ENCODE results near the gene WSB1.
"Not testable (repeated sequence)": the region's sequence is repeated elsewhere in the genome, so short reads cannot be mapped to it uniquely, and the experiment has no call there.

WSB1 gene

DNA sequence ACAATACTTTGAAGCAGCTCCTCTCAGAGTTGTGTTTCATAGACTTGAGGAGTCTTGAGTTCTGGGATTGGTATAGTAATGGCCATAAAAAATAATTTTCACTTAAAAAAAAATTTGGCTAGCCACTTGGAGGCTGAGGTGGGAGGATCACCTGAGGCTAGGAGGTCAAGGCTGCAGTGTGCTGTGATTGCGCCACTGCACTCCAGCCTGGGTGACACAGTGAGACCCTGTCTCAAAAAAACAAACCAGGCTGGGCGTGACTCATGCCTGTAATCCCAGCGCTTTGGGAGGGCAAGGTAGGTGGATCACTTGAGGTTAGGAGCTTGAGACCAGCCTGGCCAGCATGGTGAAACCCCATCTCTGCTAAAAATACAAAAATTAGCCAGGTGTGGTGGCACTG, 14.8 kb upstream of the WSB1 start:
- DNase-seq (ENCODE audit: extremely low read depth in 1 of 2, low read depth in 1 of 2) = not testable (repeated sequence)

DNA sequence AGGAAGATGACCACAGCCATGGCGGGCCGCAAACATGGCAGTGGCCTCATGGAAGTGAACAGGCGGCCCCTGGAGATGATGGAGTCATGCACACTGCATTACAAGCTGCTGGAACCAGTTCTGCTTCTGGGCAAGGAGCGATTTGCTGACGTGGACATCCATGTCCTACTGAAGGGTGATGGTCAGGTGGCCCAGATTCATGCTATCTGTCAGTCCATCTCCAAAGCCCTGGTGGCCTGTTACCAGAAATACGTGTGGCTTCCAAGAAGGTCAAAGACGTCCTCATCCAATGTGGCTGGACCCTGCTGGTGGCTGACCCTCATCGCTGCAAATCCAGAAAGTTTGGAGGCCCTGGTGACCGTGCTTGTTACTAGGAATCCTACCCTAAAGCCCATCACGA, 13.4 kb upstream of the WSB1 start:
- no peak for DNase-seq (ENCODE audit: extremely low read depth in 1 of 2, low read depth in 1 of 2)

DNA sequence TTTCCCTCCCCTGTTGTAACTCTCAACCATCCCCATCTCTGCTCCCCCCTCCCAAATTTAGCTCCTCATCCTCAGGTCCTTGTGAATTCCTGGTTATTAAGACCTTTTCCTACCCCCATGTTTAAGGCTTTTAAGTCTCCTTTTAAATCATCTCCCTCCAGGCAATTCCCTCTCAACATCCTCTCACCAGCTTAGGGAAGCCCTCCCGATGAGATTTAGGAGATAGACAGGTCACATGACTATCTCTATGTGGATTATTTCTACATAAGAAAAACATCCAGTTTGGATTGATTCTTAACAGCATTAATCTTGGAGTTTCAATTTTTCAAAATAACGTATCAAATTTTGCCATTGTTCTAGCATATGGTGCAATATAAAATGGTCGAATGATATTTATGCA, 12.5 kb upstream of the WSB1 start:
- DNase-seq (ENCODE audit: extremely low read depth in 1 of 2, low read depth in 1 of 2) = no peak

DNA sequence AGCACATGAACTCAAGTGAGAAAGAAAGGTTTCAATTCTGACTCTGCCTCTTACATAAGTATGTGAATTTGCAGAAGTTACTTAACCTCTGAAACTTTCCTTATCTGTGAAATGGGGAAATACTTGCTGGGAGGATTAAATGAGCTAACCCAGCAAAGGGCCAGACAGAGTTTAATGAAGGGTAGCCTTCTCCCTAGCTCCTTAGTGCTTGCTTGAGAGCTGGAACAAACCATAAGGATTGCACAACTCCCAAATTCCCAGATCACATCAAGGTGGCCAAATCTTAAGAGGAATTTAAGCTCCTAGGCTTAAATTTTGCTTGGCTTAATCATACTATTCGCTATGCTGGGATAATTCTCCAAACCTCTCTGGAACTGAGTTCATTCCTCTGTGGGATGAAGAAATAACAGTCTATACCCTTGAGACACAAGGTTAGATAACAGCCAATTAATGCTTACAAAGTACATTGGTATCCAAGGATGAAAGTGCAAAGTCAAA, 11.8 kb upstream of the WSB1 start:
- no peak for DNase-seq (ENCODE audit: extremely low read depth in 1 of 2, low read depth in 1 of 2)

DNA sequence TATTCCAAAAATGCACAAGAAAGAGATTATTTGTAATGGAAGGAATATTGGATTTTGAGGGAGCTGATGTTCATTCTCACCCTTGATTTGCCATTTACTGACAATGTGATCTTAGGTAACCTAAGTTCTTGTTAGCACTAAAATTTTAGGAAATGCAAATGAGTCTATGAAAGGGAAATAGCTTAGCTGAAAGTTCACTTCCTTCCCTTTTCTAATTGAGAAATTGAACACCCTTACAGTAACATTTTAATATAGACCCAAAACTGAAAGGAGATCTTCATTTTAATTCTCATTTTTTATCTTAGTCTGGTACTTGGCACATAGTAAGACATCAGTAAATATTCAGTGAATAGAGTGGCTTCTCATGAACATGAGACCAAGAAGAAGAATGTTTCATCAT, 10.9 kb upstream of the WSB1 start:
- DNase-seq (ENCODE audit: extremely low read depth in 1 of 2, low read depth in 1 of 2) = no peak

DNA sequence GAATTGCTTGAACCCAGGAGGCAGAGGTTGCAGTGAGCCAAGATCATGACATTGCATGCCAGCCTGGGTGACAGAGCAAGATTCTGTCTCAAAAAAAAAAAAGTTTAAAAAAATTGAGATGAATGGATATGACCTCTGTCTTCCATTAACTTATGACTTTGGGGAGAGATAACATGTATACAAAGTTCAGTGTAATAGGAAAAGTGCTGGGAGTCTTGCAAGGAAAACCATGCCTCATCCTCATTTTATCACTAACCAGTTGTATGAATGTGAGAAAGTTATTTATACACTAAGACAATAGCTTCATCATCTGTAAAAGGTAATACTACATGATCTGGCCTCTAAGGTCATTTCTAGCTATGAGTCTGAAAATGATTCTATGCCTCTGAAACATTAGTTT, 10.2 kb upstream of the WSB1 start:
- no peak for DNase-seq (ENCODE audit: extremely low read depth in 1 of 2, low read depth in 1 of 2)

DNA sequence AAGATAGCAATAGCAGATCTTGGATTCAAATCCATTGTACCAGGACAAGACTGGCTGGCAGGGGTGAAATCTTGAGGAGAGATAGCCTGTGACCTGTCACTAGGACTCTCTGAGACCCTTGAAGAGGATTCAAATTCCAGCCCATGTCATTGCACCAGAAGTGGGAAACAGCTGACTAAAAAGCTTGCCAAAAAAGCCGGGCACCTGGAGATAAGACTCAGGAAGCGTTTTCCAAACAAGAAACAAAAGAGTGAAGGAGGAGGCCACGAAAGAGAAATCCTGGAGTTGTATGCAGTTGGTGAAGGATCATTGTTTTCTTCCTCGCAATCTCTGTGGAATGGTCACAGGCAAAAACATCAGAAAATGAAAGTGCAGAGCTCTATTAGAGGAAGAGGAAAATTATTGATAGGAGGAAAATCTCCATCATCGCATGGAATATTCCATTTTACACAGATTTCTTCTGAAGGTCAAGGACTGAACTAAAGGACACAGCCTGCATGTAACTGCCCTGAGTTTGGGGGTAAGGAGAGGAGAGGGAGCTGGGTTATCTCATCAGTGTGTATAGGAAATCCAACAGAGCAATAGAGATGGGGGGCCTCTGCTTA, 9.0 kb upstream of the WSB1 start:
- DNase-seq (ENCODE audit: extremely low read depth in 1 of 2, low read depth in 1 of 2) = no peak

DNA sequence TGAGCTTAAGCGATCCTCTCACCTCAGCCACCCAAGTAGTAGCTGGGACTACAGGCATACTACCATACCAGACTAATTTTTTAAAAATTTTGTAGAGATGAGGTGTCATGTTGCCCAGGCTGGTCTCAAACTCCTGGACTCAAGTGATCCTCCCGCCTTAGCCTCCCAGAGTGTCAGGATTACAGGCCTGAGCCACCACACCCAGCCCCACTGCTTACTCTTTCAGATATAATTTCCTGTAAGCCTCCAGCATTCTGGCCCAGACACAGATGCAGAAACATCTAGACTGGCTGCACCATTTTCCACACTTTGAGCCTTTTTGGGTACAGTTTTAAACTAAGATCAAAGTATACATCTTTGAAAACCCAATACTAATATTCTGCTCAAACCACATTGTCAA, 8.4 kb upstream of the WSB1 start:
- no peak for DNase-seq (ENCODE audit: extremely low read depth in 1 of 2, low read depth in 1 of 2)

DNA sequence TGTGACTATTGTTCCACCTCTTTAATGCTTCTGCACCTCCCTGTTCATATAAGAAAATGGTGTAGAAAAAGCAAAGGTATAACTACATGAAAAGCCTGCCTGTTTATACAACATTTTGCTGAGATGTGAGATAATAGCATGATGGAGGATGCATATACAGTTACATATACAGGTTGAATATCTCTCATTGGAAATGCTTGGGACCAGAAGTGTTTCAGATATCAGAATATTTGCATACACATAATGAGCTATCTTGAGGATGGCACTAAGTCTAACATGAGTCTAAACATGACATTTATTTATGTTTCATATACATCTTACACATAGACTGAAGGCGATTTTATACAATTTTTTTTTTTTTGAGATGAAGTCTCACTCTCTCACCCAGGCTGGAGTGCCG, 5.7 kb upstream of the WSB1 start:
- DNase-seq (ENCODE audit: extremely low read depth in 1 of 2, low read depth in 1 of 2) = no peak

DNA sequence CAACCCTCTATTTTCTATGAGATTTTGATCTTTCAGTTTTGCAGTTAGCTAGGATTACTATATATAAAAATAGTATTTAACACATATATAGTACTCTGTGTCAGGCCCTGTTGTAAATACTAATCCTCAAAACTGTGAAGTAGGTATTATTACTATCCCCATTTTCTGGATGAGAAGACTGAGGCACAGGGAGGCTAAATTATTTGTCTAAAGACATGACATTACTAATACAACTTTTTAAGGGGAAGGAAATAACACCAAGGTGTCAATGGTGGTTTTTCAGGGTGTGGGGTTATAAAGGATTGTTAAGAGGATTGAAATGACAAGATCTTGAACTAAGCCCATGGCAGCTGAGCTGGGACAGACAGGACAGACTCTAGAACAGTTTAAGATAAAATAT, 4.1 kb upstream of the WSB1 start:
- DNase-seq (ENCODE audit: extremely low read depth in 1 of 2, low read depth in 1 of 2) = no peak

DNA sequence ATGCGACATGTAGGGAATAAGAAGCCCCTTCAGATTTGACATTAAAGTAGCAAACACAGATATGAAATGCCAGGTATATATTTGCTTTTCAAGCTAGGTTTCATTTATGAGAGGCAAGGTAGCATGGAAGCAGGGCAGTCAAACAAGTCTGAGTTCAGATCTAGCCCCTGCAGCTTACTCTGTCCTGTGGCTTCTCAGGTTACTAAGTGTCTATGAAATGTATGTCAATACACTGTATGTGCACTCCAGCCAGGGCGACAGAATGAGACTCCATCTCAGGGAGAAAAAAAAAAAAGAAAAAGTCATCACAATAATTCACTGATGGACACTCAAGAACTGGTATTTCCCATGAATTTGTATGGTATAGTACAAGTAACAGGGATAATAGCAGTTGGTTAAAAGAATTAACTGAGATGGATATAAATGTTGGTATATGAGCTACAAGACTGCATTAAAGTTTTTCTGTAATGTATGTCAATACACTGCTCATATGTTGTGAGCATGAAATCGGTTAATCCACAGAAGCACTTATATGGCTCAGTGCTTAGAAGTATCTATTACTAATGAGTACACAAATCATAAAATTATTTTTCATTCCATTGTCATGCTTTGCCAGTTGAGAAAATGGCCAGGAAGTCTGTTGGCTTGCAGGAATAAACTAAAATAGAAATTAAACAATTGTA, 2.9 kb upstream of the WSB1 start:
- DNase-seq (ENCODE audit: extremely low read depth in 1 of 2, low read depth in 1 of 2) = no peak

DNA sequence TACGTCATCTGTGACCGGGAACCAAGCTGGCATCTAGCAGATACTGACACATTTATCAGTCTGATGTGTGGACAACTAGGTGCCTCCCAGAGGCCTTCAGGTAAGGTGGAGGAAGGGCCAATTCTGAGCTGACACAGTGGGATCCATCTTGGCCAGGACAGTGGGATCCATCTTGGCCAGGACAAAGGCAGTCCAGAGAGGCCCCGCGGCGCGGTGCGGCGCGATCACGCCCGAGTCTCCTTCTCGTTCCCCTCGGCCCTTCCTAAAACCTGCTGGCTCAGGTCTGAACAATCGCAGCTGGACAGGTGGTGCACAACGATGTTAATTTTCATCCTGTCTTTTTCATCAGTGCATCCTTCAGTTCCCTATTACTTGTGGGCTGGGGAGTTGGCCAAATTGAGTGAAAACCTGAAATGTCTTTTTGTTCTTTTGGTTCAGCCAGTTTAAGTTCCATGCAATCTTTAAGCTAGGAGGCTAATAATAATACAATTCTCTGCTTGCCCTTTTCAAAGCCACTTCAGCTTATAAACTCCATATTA, 486 bp upstream of the WSB1 start:
- DNase-seq (ENCODE audit: extremely low read depth in 1 of 2, low read depth in 1 of 2) = no peak

DNA sequence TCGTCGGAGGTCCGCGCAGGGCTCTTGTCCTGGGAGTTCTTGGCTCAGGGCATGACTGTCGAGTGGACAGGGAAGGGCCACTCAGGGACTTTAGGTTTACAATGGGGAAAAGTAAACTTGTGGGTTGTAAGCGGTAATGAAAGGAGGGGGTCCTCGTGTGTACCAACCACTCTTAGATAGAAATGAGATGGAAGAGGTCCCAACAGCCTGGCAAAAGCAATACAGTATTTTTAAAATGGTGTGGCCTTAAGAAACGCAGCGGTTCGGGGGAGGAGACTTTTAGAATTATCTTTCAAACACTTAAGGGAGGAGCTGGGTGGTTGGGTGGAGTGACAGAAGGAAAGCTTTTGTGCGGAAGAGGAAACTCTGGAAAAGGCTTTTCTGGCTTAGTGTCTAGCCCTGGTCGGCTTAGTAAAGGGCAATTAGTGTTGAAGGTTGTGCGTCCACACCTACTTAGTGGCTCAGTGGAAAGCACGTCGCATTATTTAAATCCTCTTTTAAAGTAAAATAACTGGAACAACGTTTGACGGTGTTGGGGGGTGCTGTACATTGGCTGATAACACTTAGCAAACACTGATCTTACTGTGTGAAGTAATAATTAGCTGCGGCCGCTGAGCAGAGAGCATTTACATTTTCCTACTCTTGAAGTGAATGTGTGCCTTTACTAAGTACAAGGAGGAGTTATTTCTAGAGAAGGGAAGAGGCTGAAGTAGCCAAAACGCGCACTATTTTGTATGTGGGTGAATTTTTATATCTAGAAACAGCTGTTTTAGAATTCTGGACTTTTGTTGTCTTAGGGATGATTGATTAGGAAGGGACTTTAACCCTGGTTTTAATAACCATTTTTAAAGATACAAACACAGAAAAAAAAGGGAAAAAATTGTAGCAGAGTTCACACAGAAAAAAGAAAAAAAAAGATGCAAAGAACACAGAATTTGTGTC, 1.0 kb downstream of the WSB1 start:
- DNase-seq (ENCODE audit: extremely low read depth in 1 of 2, low read depth in 1 of 2) = peak; percentile 3 to 15

DNA sequence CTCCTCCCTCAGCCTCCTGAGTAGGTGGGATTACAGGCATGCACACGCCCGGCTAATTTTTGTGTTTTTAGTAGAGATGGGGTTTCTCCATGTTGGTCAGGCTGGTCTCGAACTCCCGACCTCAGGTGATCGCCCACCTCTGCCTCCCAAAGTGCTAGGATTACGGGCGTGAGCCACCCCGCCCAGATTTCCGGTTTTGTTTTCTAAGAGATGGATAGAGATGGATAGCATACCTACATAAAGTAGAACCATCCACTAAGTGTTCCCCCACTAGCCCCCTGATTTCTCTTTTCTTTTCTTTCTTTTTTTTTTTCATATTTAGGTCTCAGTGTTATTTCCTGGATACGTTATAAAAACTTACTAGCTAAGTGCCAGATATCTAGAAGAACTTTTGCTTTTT, 2.0 kb downstream of the WSB1 start:
- no peak for DNase-seq (ENCODE audit: extremely low read depth in 1 of 2, low read depth in 1 of 2)

DNA sequence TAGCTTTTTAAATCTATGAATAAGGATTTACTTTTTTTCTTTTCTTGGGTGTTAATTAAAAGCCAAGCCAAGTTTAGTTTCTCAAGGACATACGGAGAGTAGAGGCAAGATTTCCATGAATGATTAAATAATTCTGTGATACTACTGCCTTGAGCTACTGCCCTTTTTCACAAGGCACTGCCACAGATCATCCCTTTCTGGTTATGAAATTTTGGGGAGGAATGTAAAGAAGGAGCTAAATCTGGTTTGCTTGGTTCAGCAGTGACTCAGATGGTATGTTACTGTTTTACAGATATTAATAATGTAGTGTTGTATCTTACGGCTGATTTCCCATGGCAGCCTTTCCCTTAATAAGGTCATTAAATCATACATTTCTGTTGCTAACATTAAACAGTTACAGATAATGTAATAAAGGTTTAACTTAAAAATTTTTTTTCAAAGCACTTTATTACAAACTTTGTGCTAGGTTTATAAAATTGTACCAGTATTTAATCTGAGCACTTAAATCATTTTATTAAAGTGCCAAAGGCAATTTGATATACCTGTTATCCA, 2.6 kb downstream of the WSB1 start:
- DNase-seq (ENCODE audit: extremely low read depth in 1 of 2, low read depth in 1 of 2) = no peak

DNA sequence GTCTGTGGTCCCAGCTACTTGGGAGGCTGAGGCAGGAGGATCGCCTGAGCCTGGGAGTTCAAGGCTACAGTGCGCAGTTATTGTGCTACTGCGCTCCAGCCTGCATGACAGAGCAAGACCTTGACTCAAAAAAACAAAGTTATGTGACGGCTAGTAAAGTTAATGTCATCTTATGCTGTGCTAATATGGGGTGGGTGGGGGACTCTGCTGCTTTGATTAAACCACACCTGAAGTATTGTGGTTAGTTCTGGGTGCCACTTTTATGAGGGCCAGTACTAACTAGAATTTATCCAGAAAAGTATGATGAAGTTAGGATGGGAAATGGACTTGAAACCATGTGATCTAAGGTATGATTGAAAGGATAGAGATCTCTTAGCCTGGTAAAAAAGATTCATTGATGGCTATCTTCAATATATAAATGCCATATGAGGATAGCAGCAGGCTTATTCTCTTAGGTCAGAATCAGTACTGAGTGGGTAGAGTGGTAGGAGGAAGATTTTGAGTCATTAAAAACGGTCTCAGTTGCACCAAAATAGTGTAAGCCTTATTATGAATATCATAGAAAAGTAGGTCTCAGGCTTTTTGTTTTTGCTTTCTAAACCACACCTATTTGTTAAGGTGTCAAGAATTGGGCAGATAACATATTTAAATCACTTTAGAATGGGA, 5.6 kb downstream of the WSB1 start:
- DNase-seq (ENCODE audit: extremely low read depth in 1 of 2, low read depth in 1 of 2) = no peak

DNA sequence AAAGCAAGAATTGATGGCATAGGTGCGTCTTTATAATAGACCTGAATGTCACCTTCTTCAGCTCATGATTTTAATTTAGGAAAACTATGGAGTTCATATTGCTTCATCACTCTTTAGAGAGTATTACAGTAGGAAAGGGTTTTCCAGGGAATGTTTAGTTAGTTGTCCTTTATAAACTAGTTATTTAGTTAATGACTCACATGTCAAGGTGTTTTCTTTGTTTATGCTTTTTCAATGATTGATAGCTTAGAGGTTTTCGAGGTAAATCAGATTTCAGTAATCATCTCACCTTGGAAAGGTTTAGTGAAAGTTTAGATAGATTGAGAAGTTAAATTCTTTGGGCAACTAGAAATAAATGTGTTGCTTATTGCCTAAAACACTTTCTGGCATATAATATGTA, 9.8 kb downstream of the WSB1 start:
- DNase-seq (ENCODE audit: extremely low read depth in 1 of 2, low read depth in 1 of 2) = no peak

DNA sequence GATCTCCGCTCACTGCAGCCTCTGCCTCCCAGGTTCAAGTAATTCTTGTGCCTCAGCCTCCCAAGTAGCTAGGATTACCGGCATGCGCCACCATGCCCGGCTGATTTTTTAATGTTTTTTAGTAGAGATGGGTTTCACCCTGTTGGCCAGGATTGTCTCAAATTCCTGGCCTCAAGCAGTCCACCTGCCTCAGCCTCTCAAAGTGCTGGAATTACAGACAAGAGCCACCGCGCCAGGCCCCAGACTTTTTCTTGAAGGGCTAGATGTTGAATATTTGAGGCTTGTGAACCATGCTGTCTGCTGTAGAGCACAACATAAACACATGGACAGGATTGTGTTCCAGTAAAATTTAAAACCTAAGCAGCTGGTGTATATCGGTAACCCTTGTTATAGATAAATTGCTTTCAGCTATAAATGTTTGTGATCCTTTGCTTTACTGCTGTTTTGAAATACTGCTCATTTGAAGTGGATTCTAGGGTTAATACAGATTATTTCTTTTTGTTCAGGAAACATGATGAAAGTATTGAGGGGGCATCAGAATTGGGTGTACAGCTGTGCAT, 12.4 kb downstream of the WSB1 start:
- DNase-seq (ENCODE audit: extremely low read depth in 1 of 2, low read depth in 1 of 2) = no peak

DNA sequence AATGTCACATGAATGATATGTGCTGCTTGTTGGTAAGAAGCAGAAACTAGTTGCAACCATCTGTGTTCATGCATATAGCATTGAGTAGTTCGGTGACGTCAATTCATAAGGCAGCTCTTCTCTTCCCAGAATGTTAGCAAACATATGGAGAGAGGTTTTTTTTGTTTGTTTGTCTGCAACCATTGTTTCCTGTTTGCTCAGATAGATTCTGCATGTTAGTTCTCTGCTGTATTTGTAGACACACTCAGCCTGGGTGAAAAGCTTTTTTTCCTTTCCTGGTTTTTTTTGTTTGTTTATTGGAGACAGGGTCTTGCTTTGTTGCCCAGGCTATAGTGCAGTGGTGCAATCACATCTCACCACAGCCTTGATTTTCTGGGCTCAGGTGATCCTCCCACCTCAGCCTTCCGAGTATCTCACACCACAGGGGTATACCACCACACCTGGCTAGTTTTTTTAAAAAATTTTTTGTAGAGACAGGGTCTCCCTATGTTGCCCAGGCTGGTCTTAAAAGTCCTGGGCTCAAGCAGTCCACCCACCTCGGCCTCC, 16.7 kb downstream of the WSB1 start:
- no peak for DNase-seq (ENCODE audit: extremely low read depth in 1 of 2, low read depth in 1 of 2)

DNA sequence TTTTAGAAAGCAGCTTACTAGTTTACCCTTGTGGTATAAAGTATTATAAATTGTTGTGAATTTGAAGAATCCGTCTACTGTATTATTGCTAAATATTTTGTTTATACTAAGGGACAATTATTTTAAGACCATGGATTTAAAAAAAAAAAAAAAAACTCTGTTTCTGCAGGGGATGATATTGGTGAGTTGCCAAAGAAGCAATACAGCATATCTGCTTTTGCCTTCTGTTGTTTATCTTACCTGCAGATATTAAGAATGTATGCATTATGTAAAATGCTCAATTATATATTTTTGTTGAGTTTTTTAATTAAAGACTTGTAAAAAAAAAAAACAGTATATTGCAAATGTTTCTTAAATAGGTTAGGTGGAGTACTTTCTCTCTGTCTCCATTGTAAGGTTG, 19.4 kb downstream of the WSB1 start:
- no peak for DNase-seq (ENCODE audit: extremely low read depth in 1 of 2, low read depth in 1 of 2)
